22Rv1 (cell line): ENCODE measurements around the gene TCEAL1.

ENCODE experiments used
- CTCF ChIP-seq: fragments of 450-650 bp; IDR thresholded peaks from 2 replicates; pipeline ENCODE4 v1.5.1; 2017; ENCODE audit warnings: mild to moderate bottlenecking
- ZFX ChIP-seq: fragments of 450-650 bp; IDR thresholded peaks from 2 replicates; pipeline ENCODE4 v1.6.1; 2017; ENCODE audit warnings: antibody characterized with exemption, borderline replicate concordance

- TF ChIP-seq CTCF = no peak
- TF ChIP-seq ZFX = no peak
Observed at GRCh38 chrX:103644125-103644524, 15.3 kb downstream of the TCEAL1 start.
